H1 (cell line): ENCODE data around the gene CNNM1. TPM values are rescaled to one million over a fixed set of nuclear protein-coding genes. Genes with fewer than 3 reads are reported as not detected.

ENCODE experiments used
- CTCF ChIA-PET: fragments of 300-600 bp; sonication (Branson Sonifier 250); formaldehyde crosslinking; loops from one replicate; lab custom pipeline; 2021; ENCODE audit not compliant: partially characterized antibody; lab: Charles Lee
- POLR2A ChIA-PET: fragments of 300-600 bp; sonication (Branson Sonifier 250); formaldehyde crosslinking; loops from one replicate; lab custom pipeline; 2021; ENCODE audit warnings: inconsistent platforms; ENCODE audit not compliant: partially characterized antibody; lab: Charles Lee
- DNase-seq, 2 experiments: peaks; one replicate each; pipeline versions ENCODE4 v3.0.0 to v3.0.0-alpha.2; 2010 to 2022; ENCODE audit warnings: low spot score in 2 of 2, low read depth in 1 of 2, mixed read lengths in 1 of 2
- FAIRE-seq: peaks from 2 replicates; lab custom pipeline; 2011; peaks lifted over from hg19 to GRCh38; lab: Jason Lieb, UNC
- H2AFZ ChIP-seq: 2 replicates; pipeline ENCODE4 v1.8.1; 2012; ENCODE audit warnings: low read length, inconsistent platforms
- H2AK5ac ChIP-seq: 2 replicates; pipeline ENCODE4 v1.6.1; 2013; ENCODE audit warnings: low read depth, low read length
- H2BK120ac ChIP-seq: replicated peaks from 2 replicates; pipeline ENCODE3; 2013; ENCODE audit warnings: low read depth, low read length, inconsistent platforms
- H2BK12ac ChIP-seq: 2 replicates; pipeline ENCODE4 v1.6.1; 2013; ENCODE audit warnings: low read depth, low read length
- H2BK15ac ChIP-seq: 2 replicates; pipeline ENCODE4 v1.6.1; 2013; ENCODE audit warnings: low read length
- H2BK20ac ChIP-seq: 2 replicates; pipeline ENCODE4 v1.6.1; 2013; ENCODE audit warnings: low read length
- H2BK5ac ChIP-seq: 2 replicates; pipeline ENCODE4 v1.6.1; 2013; ENCODE audit warnings: low read depth, low read length
- H3K14ac ChIP-seq: 2 replicates; pipeline ENCODE4 v1.6.1; 2013; ENCODE audit warnings: inconsistent platforms; ENCODE audit not compliant: insufficient read length
- H3K18ac ChIP-seq: 2 replicates; pipeline ENCODE4 v1.6.1; 2013; ENCODE audit warnings: low read length; ENCODE audit errors: extremely low read depth
- H3K23ac ChIP-seq: 2 replicates; pipeline ENCODE4 v1.6.1; 2013; ENCODE audit warnings: inconsistent platforms; ENCODE audit not compliant: insufficient read length
- H3K23me2 ChIP-seq: 2 replicates; pipeline ENCODE4 v1.6.1; 2013; ENCODE audit warnings: low read depth, low read length
- H3K27ac ChIP-seq: 2 replicates; pipeline ENCODE4 v1.6.1; 2011; ENCODE audit warnings: low read depth, low read length, inconsistent platforms
- H3K27me3 ChIP-seq, 4 experiments: replicated peaks in 1 of 4; 1 replicate in 1 of 4; 2 replicates in 3 of 4; pipeline versions ENCODE4 v1.6.1 to v1.8.1; 2011 to 2013; ENCODE audit warnings: low read length in 3 of 4, mild to moderate bottlenecking in 3 of 4, inconsistent platforms in 2 of 4, mixed read lengths in 2 of 4, moderate library complexity in 1 of 4; ENCODE audit not compliant: control insufficient read depth in 3 of 4, insufficient read depth in 3 of 4; ENCODE audit errors: extremely low read depth in 1 of 4
- H3K36me3 ChIP-seq, 4 experiments: 2 replicates each; pipeline versions ENCODE4 v1.6.1 to v1.8.1; 2011 to 2013; ENCODE audit warnings: mild to moderate bottlenecking in 4 of 4, low read length in 3 of 4, moderate library complexity in 2 of 4, control low read depth in 1 of 4, inconsistent platforms in 1 of 4; ENCODE audit not compliant: insufficient read depth in 4 of 4, control insufficient read depth in 2 of 4
- H3K4ac ChIP-seq: replicated peaks from 2 replicates; pipeline ENCODE3; 2013; ENCODE audit warnings: low read length, low read depth, mixed read lengths, inconsistent platforms; ENCODE audit not compliant: insufficient read length
- H3K4me1 ChIP-seq, 4 experiments: replicated peaks in 1 of 4; 1 replicate in 1 of 4; 2 replicates in 3 of 4; pipeline versions ENCODE4 v1.6.1 to v1.8.1; 2011 to 2013; ENCODE audit warnings: low read length in 3 of 4, inconsistent platforms in 2 of 4, mixed read lengths in 1 of 4; ENCODE audit not compliant: insufficient read depth in 4 of 4, control insufficient read depth in 3 of 4
- H3K4me2 ChIP-seq, 2 experiments: 2 replicates each; pipeline versions ENCODE4 v1.6.1 to v1.8.1; 2011 to 2013; ENCODE audit warnings: low read depth in 2 of 2, low read length in 2 of 2, control low read depth in 1 of 2, inconsistent platforms in 1 of 2, mild to moderate bottlenecking in 1 of 2; ENCODE audit not compliant: insufficient read depth in 1 of 2
- H3K4me3 ChIP-seq, 4 experiments: fragments of 200-600, 300-600 bp in 1 of 4; sonication (generic), shearing (Covaris generic), sonication (Bioruptor Twin) in 1 of 4; 2 replicates each; pipeline versions ENCODE4 v1.5.1 to v1.8.1; 2011 to 2016; ENCODE audit warnings: low read length in 4 of 4, low read depth in 3 of 4, control low read depth in 2 of 4, inconsistent platforms in 2 of 4, mild to moderate bottlenecking in 2 of 4, mixed read lengths in 1 of 4, moderate library complexity in 1 of 4; ENCODE audit not compliant: insufficient read depth in 2 of 4; ENCODE audit errors: extremely low read depth in 1 of 4
- H3K56ac ChIP-seq: replicated peaks from 2 replicates; pipeline ENCODE3; 2013; ENCODE audit warnings: low read depth, mild to moderate bottlenecking, mixed read lengths, low read length, inconsistent platforms; ENCODE audit not compliant: insufficient read length
- H3K79me1 ChIP-seq: 2 replicates; pipeline ENCODE4 v1.6.1; 2013; ENCODE audit warnings: low read depth, low read length, control low read depth
- H3K79me2 ChIP-seq, 2 experiments: 2 replicates each; pipeline versions ENCODE4 v1.6.1 to v1.8.1; 2012 to 2013; ENCODE audit warnings: low read length in 2 of 2, mild to moderate bottlenecking in 2 of 2, inconsistent platforms in 1 of 2; ENCODE audit not compliant: insufficient read depth in 2 of 2, control insufficient read depth in 1 of 2
- H3K9ac ChIP-seq, 4 experiments: replicated peaks in 1 of 4; 1 replicate in 1 of 4; 2 replicates in 3 of 4; pipeline versions ENCODE4 v1.6.1 to v1.8.1; 2011 to 2013; ENCODE audit warnings: low read depth in 3 of 4, low read length in 3 of 4, control low read depth in 2 of 4, mild to moderate bottlenecking in 2 of 4, moderate library complexity in 2 of 4, inconsistent platforms in 1 of 4; ENCODE audit errors: extremely low read depth in 1 of 4
- H3K9me3 ChIP-seq, 2 experiments: 2 replicates each; pipeline versions ENCODE4 v1.6.1 to v1.8.1; 2012 to 2013; ENCODE audit warnings: mild to moderate bottlenecking in 2 of 2, moderate library complexity in 2 of 2, control low read depth in 1 of 2, inconsistent platforms in 1 of 2, low read depth in 1 of 2, low read length in 1 of 2, mixed read lengths in 1 of 2; ENCODE audit not compliant: insufficient read depth in 2 of 2
- H4K20me1 ChIP-seq, 2 experiments: replicated peaks in 1 of 2; 2 replicates each; pipeline versions ENCODE3 to v1.8.1; 2011 to 2013; ENCODE audit warnings: inconsistent platforms in 2 of 2, low read length in 2 of 2, mild to moderate bottlenecking in 1 of 2; ENCODE audit not compliant: insufficient read depth in 2 of 2, control insufficient read depth in 1 of 2
- H4K5ac ChIP-seq: 2 replicates; pipeline ENCODE4 v1.6.1; 2013; ENCODE audit warnings: low read length, low read depth, mixed read lengths, inconsistent platforms; ENCODE audit not compliant: insufficient read length
- H4K8ac ChIP-seq: 2 replicates; pipeline ENCODE4 v1.8.0; 2013; ENCODE audit warnings: mild to moderate bottlenecking, moderate library complexity, low read length, inconsistent platforms; ENCODE audit not compliant: insufficient read depth; ENCODE audit errors: extremely low read depth
- H4K91ac ChIP-seq: replicated peaks from 2 replicates; pipeline ENCODE3; 2013; ENCODE audit warnings: low read length, mixed read lengths, inconsistent platforms; ENCODE audit not compliant: insufficient read length
- RAD21 ChIP-seq, 2 experiments: IDR thresholded peaks in 1 of 2; conservative IDR thresholded peaks in 1 of 2; 2 replicates each; pipeline ENCODE4 v1.6.1; 2011; ENCODE audit warnings: low read depth in 2 of 2, low read length in 2 of 2, improper control_type of control experiment in 1 of 2, inconsistent platforms in 1 of 2, mild to moderate bottlenecking in 1 of 2, moderate library complexity in 1 of 2
- SP4 ChIP-seq: IDR thresholded peaks from 2 replicates; pipeline ENCODE4 v1.6.1; 2012; ENCODE audit warnings: low read length, inconsistent platforms
- WGBS, 2 experiments: shearing (Covaris generic) in 1 of 2; methylation state at CpG; one replicate each; pipeline versions ENCODE4 v1.1.6 to v1.1.7; 2013 to 2015; ENCODE audit warnings: low lambda C conversion rate in 2 of 2, mixed read lengths in 2 of 2, inconsistent platforms in 1 of 2, low coverage in 1 of 2, missing lambda C conversion rate in 1 of 2; ENCODE audit not compliant: insufficient replicate concordance in 2 of 2, insufficient coverage in 1 of 2, insufficient read length in 1 of 2; ENCODE audit errors: extremely low coverage in 1 of 2, missing lambda C conversion rate in 1 of 2; 5-methylcytosine and 5-hydroxymethylcytosine counted together
- polyA plus RNA-seq, 7 experiments: library from polyadenylated mRNA; depleted of rRNA in 3 of 7; stranded (reverse) in 5 of 7; unstranded in 2 of 7; fragments of >200 nt in 5 of 7; fragments of 200-250 nt in 2 of 7; gene quantifications; 1 replicate in 5 of 7; 2 replicates in 1 of 7; 4 replicates in 1 of 7; pipeline versions ENCODE4 v1.2.1 to v1.2.3, GENCODE V29; 2011 to 2013; ENCODE audit warnings: missing spikeins in 2 of 7, mixed read lengths in 2 of 7
- total RNA-seq: library from RNA; stranded (reverse); fragmentation: NEBNext Ultra II Directional; extraction: Animal tissue kit (Norgen Biotek cat#: 25700); gene quantifications from 2 replicates; pipeline ENCODE4 v1.2.1, GENCODE V29; 2021

Gene CNNM1
- total and polyA plus RNA-seq, 2 of the 8 experiments (the other 6 are each of a cell fraction or from before 2014, with no cell fraction given) = 0.74 to 0.92 TPM

DNA sequence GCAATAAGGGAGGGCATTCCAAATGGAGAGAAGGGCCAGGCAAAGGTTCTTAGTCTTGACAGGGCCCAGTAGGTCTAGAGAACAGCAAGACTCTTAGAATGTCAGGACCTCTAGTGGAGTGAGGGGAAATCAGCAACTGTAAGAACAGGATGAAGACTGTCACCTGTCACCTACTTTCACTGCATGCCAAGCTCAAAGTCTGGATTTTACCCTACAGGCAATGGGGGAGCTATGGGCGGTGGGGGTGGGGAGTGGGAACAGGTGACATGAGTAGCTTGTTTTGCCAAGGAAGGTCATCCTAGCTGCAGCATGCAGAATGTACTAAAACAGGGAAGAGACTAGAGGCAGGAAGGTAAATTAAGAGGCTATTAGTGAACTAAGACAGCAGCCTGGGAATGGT, 82.9 kb downstream of the CNNM1 start:
- FAIRE-seq (no peak), DNase-seq (no peak)
- no CpG with 5 or more reads among the region's 1 CpG for WGBS, 2 experiments
- Histone ChIP-seq H3K23me2 (no peaks in the 10 kb centered on the region), H3K4ac (no peak overlapping the region), H3K4me3 (no peak overlapping the region), H2BK20ac (no peak overlapping the region), H4K91ac (no peak overlapping the region), H3K4me1 (no peaks in the 10 kb centered on the region), H2BK5ac (no peak overlapping the region), H3K27me3 (no peaks in the 10 kb centered on the region), H2BK12ac (no peak overlapping the region), H2BK120ac (no peak overlapping the region), H2AFZ (no peak overlapping the region), H3K9ac (no peak overlapping the region), H3K9me3 (no peaks in the 10 kb centered on the region), H3K79me1 (peaks cover 3% of the 10 kb centered on the region; the same call in 1 of the 2 replicates), H3K56ac (no peak overlapping the region), H3K4me2 (no peak overlapping the region), H4K8ac (no peak overlapping the region), H2AK5ac (no peak overlapping the region), H3K18ac (no peak overlapping the region), H3K23ac (no peak overlapping the region), H3K79me2 (no peaks in the 10 kb centered on the region), H3K14ac (no peak overlapping the region), H4K5ac (no peak overlapping the region), H3K36me3 (no peaks in the 10 kb centered on the region), H4K20me1 (peaks cover 0 to 4% of the 10 kb centered on the region in 2 experiments), H2BK15ac (no peak overlapping the region), H3K27ac (no peak overlapping the region)
- POLR2A ChIA-PET = interaction anchor here (1.1 to 2.2 kb wide), 4 partner anchors 9 to 18 kb away, joined by 3 to 6 read pairs (median 4); partner anchors contain the start of gene GOT1
- TF ChIP-seq SP4 = no peak
- peak in 1 of 2 experiments; percentile 19; a peak in 1 of 4 replicates for TF ChIP-seq RAD21 (IDR thresholded peaks at IDR 0.05 in 1 of 2, conservative IDR thresholded peaks at IDR 0.05 in 1 of 2; ENCODE audit: low read depth in 2 of 2, low read length in 2 of 2)
- CTCF ChIA-PET = interaction anchor here (0.7 to 2.4 kb wide), 8 partner anchors 9 to 93 kb away, joined by 3 to 9 read pairs (median 4); no protein-coding TSS in a partner anchor
